ENCODE measurements around the gene IGLL5.
"Not testable (repeated sequence)": the region's sequence is repeated elsewhere in the genome, so short reads cannot be mapped to it uniquely, and the experiment has no call there.

Gene IGLL5

DNA sequence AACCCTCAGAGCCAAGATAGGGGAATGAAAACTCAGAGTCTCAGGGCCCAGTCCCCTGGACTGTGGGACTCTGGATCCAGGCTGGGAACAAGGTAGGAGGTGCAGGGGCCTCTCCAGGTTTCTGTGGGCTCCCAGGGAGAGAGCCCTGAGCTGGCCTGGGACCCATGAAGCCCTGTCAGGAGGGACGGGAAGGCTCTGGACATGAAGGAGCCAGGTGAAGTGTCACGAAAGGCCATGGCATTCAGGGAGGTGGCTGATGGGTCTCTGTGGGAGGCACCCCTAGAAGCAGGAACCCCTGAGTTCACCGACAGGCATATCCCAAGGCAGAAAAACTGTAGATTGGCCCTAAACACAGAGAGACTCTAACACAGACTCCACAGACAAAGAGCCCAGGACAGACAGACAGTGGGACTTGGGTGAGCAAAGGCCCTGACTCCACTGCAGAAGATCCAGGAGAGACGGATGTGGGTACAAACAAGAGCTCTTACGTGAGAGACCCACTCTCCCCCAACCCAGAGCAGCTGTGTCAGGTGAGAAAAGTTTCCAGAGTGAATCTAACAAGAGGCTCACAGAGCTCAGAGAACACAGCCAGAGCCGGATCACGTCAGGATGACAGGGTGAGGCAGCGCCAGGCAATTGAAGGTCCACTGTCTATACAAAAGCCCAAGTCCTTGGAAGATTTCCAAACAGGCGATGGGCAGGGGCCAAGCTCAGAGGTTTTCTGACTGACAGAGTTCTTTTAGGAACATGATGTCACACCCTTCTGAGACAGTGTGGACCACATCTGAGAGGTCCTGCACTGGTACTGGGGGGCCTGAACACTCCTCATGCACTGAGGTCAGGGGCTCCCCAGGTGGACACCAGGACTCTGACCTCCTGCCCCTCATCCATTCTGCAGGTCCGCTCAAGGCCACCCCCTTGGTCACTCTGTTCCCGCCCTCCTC lies 27.4 kb downstream of the IGLL5 start:
- no peak for DNase-seq (ENCODE audit: low read depth in 2 of 2)

DNA sequence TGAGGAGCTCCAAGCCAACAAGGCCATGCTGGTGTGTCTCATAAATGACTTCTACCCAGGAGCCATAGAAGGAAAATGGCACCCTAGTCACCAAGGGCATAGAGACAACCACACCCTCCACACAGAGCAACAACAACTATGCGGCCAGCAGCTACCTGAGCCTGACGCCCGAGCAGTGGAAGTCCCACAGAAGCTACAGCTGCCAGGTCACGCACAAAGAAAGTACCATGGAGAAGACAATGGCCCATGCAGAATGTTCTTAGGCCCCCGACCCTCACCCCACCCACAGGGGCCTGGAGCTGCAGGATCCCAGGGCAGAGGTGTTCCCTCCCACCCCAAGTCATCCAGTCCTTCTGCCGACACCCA lies 28.0 kb downstream of the IGLL5 start:
- DNase-seq (ENCODE audit: low read depth in 2 of 2), result no peak

DNA sequence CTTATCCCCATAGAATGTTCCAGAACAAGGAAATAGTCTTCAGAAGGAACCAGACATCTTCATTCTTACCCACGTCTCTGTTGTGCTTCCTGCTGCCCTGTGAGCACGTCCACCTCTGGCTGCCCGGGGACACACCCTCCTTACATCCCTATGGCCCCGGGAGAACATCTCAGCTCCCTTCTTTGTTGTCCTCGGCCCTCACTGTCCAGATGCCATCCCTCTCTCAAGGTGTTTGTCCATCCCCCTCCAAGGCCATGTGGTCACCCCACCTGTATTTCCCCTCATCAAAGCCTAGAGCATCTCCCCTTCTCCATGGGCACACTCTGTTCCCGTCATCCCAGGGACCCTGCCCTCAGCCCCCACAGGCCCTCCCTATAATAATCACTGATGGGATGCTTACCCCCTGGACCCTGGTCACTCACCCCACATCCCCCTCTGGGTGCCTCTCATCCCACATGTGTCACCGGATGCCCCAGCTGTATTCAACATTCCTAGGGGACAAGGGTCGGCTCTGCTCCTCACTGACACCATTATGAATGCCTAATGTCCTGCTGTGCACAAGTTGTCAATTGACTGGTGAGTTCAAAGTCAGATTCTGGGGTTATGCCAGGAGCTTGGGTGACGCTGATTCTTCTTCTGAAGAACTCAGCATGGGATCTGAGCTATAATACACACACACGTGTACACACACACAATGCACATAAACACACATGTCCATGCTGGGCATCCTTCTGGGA lies 28.8 kb downstream of the IGLL5 start:
- no peak for DNase-seq (ENCODE audit: low read depth in 2 of 2)

DNA sequence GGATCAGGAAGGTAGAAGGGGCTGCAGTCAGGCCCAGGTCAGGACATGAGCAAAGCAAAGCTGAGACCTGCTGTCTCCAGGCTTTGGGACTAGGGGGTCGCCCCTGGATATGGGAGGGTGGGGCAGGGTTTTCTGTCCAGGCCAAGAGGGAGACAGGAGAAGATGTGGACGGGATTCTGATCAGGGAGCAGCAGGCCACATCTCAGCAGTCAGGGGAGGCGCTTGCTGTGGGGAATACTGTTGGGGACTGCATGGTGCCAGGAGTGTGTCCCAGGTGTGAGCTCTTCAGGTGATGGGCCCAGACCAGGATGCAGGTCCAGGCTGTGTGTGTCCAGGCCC lies 29.3 kb downstream of the IGLL5 start:
- no peak for DNase-seq (ENCODE audit: low read depth in 2 of 2)

DNA sequence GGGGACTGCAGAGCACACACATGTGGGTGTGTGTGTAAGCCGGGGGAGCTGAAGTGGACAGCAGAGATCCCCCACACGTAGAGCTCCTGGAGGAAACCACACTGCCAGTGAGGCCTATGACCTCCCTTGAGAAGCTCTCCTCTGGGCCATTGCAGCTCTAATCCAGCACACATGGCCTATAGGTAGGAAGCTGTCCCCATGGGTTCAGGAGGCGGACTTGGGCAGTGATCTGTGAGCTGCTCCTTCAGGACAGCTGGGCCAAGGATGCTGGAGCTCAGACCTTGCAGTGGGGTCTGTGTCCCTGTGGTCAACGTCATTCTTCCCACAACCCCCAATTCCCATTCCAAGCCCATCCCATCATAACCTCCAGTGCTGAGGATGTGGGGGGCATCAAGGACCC lies 29.8 kb downstream of the IGLL5 start:
- no peak for DNase-seq (ENCODE audit: low read depth in 2 of 2)

DNA sequence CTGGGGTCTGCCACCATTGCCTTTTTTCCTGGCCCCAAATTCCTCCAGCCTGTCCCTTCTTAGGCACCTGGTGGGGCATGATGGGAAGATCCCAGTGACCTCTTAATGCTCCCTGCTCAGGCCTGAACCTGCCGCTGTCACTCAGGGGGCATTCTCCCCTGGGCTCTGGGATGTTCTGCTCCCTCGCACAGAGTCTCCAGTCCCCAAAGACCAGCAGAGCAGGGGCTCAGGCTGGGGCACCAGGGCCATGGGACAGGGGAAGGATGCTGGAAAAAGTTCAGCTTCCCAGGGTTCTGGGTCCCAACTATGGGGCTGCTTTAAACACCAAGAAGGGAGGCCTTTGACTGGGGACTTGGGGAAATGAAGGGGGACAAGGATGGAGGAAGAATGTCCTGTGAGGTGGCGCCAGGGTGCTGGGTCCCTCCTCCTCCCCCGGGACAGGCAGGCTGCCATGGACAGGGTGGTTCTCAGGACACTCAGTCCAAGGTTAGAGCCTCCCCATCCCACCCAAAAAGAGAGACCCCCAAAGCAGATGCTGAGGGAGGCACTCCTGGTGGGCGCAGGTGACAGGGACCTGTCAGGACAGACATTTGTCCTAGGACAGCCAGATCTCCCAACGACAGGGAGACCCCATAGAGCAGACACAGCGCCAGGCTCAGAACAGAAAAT lies 30.8 kb downstream of the IGLL5 start:
- no peak for DNase-seq (ENCODE audit: low read depth in 2 of 2)

DNA sequence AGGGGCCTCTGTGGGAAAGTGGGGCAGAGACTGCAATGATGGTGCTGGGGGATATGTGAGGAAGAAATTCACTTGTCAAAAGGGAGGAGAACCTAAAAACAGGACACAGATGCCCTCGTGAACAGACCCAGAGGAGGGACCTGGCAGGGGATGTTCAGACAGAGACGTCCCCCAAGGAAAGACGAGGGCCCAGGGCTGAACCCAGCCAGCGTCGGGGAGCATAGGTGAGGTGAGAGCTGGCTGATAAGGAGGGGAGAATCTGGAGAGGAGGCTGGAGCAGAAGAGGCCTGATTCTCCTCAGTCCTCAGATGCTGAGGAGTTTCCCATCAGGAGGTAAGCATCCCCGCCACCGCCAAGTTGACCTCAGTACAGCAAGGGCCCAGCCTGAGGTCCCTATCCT lies 31.4 kb downstream of the IGLL5 start:
- no peak for DNase-seq (ENCODE audit: low read depth in 2 of 2)

DNA sequence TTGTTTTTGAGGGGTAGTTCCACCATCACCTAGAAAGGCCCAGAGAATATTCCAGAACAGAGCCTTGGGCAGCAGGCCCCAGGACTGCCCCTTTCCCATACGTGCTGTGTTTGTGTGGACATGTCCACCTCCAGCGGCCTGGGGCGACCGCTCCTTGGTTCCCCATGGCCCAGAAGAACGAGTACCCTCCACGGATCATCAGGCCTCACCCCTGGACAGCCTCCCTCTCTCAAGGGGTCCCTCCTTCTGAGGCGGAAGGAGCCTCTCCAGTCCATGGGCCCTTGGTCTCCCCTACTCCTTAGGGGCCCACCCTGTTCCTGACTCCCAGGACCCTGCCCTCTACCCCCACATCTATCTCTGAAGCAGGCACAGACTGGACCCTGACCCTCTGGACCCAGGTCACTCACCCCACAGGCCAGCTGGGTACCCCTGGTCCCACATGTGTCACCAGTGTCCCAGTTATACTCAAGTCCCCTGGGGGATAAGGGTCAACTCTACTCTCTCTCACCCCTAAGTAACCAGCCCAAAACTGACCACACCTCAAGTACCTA lies 32.6 kb downstream of the IGLL5 start:
- DNase-seq (ENCODE audit: low read depth in 2 of 2), result no peak

DNA sequence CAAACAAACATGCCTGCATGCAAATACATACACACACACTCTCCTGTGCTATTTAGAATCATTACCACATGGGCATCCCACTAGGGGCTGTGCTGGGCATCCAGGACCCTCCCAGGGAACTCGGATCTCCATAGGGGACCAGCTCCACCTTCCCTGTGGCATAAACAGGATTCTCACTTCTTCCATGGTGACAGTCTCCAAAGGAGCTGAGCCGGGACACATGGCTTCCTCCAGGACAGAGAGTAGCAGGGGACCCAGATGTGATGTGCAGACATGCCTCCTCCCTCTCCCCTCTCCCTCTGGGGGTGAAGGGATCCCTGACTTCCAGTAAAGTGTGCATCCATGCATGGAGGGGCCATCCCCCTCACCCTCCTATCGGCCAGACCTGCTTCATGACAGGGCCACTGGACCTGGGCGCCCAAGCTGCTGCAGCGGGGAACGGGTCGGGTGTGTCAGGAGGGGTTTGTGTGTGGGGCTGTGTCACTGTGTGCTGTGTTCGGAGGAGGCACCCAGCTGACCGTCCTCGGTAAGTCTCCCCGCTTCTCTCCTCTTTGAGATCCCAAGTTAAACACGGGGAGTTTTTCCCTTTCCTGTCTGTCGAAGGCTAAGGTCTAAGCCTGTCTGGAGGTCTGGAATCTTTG lies 33.4 kb downstream of the IGLL5 start:
- DNase-seq (ENCODE audit: low read depth in 2 of 2), result no peak

DNA sequence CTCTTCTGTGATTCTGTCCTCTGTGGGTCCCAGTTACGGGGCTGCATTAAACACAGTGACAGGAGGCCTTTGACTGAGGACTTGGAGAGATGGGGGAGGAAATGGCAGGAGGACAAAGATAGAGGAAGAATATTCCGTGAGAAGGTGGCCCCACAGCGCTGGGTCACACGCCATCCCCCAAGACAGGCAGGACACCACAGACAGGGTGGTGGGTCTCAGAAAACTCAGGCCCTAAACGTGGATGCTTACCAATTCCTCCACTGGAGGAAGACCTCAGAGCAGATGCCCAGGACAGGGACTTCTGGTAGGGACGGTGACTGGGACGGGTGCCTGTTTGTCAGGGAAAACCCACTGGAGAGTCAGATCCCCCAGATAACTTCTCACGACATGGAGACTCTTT lies 34.0 kb downstream of the IGLL5 start:
- no peak for DNase-seq (ENCODE audit: low read depth in 2 of 2)

DNA sequence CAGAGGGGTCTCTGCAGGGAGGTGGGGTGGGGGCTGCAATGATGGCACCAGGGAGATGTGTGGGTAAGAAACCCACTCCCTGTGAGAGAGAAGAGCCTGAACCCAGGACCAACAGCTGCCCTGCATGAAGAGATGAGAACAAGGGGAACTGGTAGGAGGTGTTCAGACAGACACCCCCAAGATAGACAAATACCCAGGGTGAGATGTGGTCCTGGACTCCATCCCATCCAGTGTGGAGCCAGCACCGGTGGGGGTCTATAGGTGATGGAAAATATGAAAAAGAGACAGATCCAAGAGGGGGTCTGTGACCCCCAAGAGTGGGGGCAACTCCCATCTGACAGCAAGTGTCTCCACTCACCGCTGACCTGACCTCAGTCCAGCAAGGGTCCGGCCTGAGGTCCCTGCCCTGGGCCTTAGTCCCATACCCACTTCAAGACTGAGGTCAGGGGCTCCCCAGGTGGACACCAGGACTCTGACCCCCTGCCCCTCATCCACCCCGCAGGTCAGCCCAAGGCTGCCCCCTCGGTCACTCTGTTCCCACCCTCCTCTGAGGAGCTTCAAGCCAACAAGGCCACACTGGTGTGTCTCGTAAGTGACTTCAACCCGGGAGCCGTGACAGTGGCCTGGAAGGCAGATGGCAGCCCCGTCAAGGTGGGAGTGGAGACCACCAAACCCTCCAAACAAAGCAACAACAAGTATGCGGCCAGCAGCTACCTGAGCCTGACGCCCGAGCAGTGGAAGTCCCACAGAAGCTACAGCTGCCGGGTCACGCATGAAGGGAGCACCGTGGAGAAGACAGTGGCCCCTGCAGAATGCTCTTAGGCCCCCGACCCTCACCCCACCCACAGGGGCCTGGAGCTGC lies 34.7 kb downstream of the IGLL5 start:
- not testable (repeated sequence) for DNase-seq (ENCODE audit: low read depth in 2 of 2)

DNA sequence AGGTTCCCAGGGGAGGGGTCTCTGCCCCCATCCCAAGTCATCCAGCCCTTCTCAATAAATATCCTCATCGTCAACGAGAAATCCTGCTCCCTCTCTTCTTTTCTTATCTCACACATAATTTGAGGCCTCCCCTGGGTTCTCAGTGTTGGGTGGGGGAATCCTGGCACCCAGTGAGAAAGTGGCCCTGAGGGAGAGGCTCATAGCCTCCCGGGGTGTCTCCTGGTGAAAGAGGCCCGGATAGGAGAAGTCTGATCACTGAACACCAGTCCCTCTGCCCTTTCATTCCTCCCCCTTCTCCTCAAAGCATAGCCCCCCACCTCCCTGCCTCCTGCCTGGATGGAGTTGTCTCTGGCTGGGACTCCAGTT lies 35.3 kb downstream of the IGLL5 start:
- DNase-seq (ENCODE audit: low read depth in 2 of 2), result no peak

DNA sequence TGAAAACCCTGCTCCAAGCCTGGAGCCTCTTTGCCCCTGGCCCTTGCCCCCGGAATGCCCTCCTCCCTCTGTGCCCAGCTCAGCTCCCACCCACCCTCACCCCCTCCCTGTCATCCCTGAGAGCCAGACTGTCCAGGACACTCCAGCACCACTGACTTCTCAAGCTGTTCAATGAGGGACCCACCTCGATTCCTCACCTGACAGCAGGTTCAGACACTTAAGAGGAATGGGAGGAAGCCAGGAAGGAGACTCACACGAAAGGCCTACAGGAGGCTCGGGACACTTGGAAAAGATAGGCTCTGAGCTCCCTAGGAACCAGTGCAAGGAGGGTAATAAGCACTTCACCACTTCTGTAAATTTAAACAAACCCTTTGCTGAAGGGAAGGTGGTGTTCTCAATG lies 35.8 kb downstream of the IGLL5 start:
- DNase-seq (ENCODE audit: low read depth in 2 of 2), result no peak

DNA sequence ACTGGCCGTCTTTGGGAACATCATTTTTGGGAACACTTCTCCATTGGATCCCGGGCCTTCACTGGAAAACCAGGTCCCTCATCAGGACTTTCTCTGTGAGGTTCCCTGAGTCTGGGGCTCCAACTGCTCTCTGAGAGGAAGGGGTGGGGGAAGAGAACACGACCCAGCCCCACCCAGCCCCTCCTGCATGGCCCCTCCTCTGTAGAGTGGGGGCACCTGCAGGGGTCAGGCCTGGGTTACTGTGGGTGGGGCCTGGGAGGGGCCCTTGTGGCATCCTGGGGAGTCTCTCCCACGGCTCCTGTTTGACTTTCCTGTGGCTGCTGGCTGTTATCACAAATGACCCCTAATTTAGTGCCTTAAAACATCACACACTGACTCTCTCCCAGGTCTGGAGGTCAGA lies 36.3 kb downstream of the IGLL5 start:
- no peak for DNase-seq (ENCODE audit: low read depth in 2 of 2)

DNA sequence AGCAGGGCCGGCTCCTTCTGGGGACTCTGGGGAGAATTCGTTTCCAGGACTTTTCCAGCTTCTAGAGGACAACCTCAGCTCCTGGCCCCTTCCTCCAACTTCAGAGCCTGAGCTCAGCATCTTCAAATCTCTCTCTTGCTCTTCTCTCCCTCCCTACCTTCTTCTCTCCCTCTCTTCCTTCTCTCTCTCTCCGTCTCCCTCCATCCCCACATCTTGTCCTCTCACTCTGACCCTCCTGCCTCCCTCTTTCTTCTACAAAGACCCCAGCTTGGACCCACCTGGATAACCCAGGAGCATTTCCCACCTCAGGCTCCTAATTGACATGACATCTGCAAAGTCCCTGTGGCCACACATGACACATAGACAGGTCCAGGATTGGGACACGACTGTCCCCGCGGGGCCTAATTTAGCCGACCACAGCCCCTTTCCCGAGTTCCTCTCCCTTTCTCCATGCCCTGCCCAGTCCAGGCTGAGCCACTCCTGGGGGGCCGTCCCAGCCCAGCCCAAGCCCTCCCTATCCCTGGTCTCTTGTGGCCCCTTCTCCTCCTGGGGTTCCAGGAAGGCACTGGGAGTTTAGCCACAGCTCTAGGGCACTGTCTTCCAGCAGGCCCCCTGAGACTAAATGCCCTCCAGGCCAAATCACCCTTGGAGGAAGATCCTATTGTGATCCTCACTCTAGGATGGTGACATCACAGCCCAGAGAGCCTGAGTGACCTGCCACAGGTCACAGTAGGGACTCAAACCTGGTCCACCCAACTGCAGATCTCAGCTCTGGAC lies 36.9 kb downstream of the IGLL5 start:
- no peak for DNase-seq (ENCODE audit: low read depth in 2 of 2)

DNA sequence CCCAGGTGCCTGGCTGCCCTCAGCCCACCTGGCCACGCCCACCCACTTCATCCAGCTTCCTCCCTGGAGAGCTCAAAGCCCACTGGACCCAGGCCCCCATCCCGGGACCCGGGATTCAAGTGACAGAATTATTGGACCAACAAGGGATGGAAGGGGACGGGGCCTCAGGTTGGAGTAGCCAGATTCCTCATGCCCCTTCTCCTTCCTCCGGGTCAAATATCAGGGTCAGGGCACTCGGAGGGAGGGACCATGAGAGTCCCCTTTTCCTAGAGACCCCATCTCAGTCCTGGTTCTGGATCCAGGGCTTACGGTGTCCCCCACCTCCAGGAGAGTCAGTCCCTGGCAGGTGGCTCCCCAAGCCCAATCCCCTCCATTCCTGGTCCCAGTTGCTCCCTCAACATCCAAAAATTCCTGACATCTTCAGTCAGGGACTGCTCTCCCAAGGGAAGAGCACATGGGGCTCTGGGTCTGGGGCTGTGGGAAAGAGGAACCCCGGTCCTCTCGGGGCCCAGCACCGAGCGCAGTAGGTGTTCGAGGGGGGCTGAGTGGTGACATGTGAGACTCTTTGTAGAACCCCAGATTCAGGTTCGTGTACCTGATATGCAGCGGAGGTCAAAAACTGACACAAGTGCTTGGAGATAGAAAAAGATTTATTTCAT lies 37.7 kb downstream of the IGLL5 start:
- no peak for DNase-seq (ENCODE audit: low read depth in 2 of 2)

DNA sequence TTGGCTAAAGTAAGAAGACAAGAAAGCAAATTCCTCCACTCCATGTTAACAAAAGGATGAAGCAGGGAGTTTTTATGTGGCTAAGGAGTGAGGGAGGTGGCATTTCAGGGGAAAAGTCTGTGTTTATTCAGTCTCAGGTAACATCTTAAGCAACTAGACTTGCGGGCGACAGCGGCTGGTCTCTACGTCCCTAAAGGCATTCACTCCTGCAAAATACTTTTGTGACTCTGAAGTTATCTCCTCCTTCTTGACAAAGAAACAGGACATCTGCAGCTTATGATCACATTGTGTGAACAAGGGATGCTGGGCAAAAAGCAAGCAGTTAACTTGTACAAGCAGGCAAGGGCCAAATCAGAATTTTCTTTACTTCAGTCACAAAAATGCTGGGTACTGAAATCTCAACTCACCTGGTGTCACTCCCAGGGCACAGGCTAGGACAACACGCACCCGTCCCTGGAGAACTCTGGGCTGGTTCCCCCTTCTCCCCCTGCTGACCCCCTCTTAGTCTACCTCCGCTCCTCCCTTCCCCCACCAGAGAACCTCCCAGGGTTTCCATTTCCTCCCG lies 38.3 kb downstream of the IGLL5 start:
- DNase-seq (ENCODE audit: low read depth in 2 of 2), result no peak

DNA sequence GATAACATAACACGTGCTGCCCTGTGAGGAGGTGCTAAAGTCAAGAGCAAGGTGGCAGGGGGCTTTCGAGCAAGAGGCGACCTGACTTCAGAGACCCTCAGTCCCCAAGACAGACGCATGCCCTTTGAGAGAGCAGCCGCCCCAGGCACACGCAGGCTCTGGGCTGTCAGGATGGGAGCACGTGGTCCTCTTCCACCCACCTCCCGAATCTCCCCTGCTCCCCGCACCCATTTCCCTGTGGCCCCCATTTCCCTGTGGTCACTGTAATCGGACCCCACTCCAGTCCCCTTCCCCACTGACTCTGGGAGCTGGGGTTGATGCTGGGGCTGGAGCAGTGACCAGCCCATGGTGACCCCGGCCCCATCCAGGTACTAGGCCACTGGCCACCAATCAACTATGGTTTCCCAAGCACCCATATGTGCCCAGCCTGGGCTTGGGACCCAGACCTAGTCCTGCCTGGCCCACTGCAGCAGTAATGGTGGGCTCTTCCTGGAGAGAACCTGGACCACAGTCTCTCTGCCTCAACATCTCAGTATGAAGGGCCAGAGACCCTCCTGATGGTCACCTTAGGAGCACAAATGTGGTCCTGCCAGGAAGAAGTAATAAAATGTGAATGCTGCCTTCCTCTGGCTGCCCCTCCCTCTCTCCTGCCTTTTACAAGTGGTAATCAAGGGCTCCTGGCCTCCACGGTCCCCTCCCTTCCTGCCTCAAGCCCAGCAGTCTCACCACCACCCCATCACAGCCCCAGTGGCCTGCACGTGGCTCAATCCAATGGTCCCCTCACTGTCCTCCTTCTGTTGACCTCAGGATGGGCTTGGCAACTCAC lies 39.0 kb downstream of the IGLL5 start:
- no peak for DNase-seq (ENCODE audit: low read depth in 2 of 2)
